Muscle layer of duodenum (tissue), 2 donors: ENCODE measurements around the gene DNAH7.

ENCODE experiments used
- H3K27ac ChIP-seq: one replicate; pipeline ENCODE4 v1.7.0; 2013; ENCODE audit warnings: mild to moderate bottlenecking, low read length
- H3K27me3 ChIP-seq: one replicate; pipeline ENCODE4 v1.7.0; 2013; ENCODE audit warnings: low read depth, mild to moderate bottlenecking, control low read depth, low read length
- H3K36me3 ChIP-seq, 2 donors: one replicate each; pipeline ENCODE4 v1.7.0; 2013; ENCODE audit warnings: low read length in 2 of 2, control low read depth in 1 of 2, mild to moderate bottlenecking in 1 of 2; ENCODE audit not compliant: insufficient read depth in 2 of 2, control insufficient read depth in 1 of 2
- H3K4me1 ChIP-seq, 2 donors: one replicate each; pipeline ENCODE4 v1.7.0; 2013; ENCODE audit warnings: low read length in 2 of 2, mild to moderate bottlenecking in 2 of 2, control low read depth in 1 of 2, moderate library complexity in 1 of 2; ENCODE audit not compliant: insufficient read depth in 2 of 2, control insufficient read depth in 1 of 2
- H3K4me3 ChIP-seq, 2 donors: one replicate each; pipeline ENCODE4 v1.7.0; 2013; ENCODE audit warnings: low read length in 2 of 2, low read depth in 1 of 2, mild to moderate bottlenecking in 1 of 2
- H3K9me3 ChIP-seq, 2 donors: one replicate each; pipeline ENCODE4 v1.7.0; 2013; ENCODE audit warnings: low read length in 2 of 2, control low read depth in 1 of 2, mild to moderate bottlenecking in 1 of 2; ENCODE audit not compliant: control insufficient read depth in 1 of 2
- donor health status: healthy.

DNAH7 gene

DNA sequence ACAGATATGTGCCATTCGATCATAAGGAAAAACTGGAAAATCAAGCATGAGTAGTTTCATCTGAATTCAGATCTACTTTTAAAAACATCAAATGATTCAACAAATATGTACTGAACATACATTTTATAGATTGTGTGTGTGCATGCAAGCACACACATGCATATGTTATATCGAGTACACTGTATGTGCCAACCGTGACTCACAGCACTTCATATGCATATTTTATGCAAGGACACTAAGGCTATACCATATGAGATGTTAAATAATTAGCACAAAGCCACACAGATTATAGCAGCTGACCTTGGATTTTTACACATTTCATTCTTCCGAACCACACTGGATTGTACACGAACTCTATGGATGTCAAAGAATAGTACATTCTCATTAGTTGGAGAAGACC lies 161.2 kb downstream of the DNAH7 start:
- H3K36me3 ChIP-seq: no peaks in the 10 kb centered on the region
- H3K27me3 ChIP-seq: no peaks in the 10 kb centered on the region
- H3K4me3 ChIP-seq: no peak overlapping the region
- H3K4me1 ChIP-seq: no peaks in the 10 kb centered on the region
- H3K9me3 ChIP-seq: peaks cover 0 to 2% of the 10 kb centered on the region in 2 donors
- no peak overlapping the region for H3K27ac ChIP-seq

DNA sequence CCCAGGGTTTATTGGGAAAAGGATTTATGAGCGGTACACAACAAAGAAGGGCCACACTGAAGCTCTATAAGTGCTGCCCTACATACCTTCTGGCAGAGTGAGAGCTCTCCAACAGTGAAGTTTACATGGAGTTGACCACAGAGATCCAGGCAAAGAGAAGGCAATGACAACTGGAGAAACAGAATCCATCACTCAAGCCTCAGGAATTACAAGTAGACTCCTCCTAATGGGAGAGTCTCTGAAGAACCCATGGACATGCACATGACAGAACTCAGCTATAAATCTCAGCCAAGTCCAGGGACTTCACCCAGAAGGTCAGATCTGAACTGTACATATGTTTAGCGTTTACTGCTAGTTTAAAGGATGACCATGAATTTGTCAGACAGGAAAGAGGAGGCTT lies 164.7 kb downstream of the DNAH7 start:
- Histone ChIP-seq H3K4me1 (no peaks in the 10 kb centered on the region), H3K36me3 (no peaks in the 10 kb centered on the region), H3K4me3 (no peak overlapping the region), H3K9me3 (peaks cover 0 to 2% of the 10 kb centered on the region in 2 donors), H3K27me3 (no peaks in the 10 kb centered on the region), H3K27ac (no peak overlapping the region)

DNA sequence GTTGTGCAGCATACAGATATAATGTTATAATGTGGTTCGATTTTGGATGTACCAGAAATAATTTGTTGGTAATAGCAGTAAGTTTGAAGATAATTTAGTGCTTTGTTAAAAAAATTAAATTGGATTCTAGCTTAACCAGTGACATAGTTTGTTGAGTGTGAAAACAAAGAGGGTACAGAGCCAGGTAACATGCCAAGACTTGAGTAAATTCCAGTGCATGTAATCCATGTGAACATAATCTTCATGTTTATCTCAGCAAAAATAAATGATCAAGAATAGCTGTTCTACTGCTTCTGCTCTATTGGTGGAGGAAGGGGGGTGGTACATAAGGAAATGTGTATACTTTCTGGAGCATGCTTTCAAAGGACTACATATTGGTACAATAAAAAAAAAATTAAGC lies 165.8 kb downstream of the DNAH7 start:
- H3K4me3 ChIP-seq: no peak overlapping the region
- H3K27me3 ChIP-seq: no peaks in the 10 kb centered on the region
- H3K27ac ChIP-seq: no peak overlapping the region
- H3K9me3 ChIP-seq: no peaks in the 10 kb centered on the region
- no peaks in the 10 kb centered on the region for H3K36me3 ChIP-seq
- no peaks in the 10 kb centered on the region for H3K4me1 ChIP-seq

DNA sequence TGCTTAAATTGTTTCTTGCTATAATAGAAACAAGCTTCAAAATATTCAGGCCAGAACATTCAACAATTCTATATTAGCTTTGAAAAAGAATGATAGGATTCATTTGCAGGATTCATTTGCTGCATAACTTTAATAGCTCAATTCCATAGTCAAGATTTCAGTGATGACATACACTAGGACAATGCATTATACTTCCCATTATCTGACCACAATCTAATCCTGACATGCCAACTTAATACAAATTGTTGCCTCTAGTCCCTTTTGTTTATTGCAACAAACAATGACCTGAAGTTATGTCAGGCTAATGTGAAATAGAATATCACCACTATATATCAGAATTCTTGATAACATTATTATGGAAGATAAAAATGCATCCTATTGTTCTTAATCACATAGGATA lies 169.4 kb downstream of the DNAH7 start:
- Histone ChIP-seq H3K4me1 (no peaks in the 10 kb centered on the region), H3K27me3 (no peaks in the 10 kb centered on the region), H3K27ac (no peak overlapping the region), H3K4me3 (no peak overlapping the region), H3K9me3 (no peaks in the 10 kb centered on the region), H3K36me3 (no peaks in the 10 kb centered on the region)

DNA sequence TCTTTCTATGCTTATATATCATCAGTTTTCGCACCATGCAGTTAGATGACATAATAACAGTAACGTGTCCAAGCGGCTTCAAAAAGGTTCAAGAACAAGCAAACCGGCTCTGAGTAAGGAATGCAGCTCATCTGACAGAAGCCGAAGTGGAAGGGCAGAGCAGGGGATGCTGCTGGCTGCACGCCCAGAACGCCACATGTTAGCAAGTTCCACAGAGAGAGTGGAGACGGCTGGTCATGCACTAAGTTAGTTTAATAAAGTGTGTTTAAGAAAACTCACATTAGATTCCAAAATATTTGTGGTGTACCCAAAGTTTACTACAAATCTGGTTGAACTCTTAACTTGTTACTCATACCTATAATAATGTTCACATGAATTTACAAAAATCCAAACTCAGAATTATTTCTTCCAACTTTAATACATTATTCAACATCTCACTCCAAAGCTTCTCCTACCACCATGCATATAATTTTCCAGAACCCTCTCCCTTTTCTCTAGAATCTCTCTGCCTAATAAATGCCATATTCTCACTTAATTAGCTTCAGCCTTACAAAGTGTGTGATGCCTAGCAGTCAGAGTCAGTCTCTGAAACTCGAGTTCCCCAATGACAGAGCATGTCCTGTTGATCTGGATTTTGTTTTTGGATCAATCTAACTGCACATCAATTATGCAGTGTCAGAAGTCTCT lies 170.0 kb downstream of the DNAH7 start:
- Histone ChIP-seq H3K9me3 (no peaks in the 10 kb centered on the region), H3K27ac (no peak overlapping the region), H3K36me3 (no peaks in the 10 kb centered on the region), H3K4me3 (no peak overlapping the region), H3K4me1 (no peaks in the 10 kb centered on the region), H3K27me3 (no peaks in the 10 kb centered on the region)

DNA sequence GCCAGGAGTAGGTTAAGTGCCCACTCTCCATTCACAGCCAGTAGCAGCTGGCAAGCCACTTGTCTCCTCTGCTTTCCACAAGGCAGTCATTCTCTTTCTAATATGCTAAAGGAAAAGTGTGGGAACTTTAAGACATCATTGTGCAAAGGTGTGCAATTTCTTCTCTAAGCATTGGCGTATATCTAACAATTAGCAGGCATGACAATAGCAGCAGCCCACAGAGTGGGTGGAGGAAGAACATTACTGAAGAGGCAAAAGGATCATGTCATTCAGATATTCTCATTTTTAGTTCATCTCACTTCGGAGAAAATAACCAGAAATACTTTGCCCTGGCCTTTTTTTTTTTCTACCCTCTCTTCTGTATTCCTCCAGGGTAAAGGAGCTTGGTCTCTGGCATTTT lies 177.6 kb downstream of the DNAH7 start:
- no peak overlapping the region for H3K4me3 ChIP-seq

DNA sequence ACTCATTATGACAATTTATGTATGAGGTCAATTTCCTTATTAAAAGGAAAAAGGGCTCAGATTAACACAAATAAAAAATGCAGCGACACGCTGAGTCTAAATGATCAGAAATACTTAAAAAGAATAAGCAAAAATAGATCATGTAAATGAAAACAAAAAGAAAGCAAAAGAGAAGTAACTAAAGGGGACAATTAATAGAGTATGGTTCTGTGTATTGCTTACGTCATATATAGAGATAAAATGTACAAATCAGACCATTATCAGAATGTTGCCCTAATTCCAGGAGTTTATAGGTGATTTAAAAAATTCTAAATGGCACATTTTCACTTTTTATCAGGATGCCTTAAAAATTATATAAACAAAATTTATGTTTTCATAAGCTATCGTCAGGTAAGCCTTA lies 189.5 kb downstream of the DNAH7 start:
- no peak overlapping the region for H3K27ac ChIP-seq
- H3K36me3 ChIP-seq: no peaks in the 10 kb centered on the region
- no peaks in the 10 kb centered on the region for H3K9me3 ChIP-seq
- H3K4me1 ChIP-seq: no peaks in the 10 kb centered on the region
- no peaks in the 10 kb centered on the region for H3K27me3 ChIP-seq
- H3K4me3 ChIP-seq: no peak overlapping the region

More for the DNA sequence above, 177.6 kb downstream of the DNAH7 start:
- no peaks in the 10 kb centered on the region for H3K36me3 ChIP-seq
- no peaks in the 10 kb centered on the region for H3K9me3 ChIP-seq
- H3K27me3 ChIP-seq: no peaks in the 10 kb centered on the region
- H3K4me1 ChIP-seq: no peaks in the 10 kb centered on the region
- H3K27ac ChIP-seq: no peak overlapping the region

DNA sequence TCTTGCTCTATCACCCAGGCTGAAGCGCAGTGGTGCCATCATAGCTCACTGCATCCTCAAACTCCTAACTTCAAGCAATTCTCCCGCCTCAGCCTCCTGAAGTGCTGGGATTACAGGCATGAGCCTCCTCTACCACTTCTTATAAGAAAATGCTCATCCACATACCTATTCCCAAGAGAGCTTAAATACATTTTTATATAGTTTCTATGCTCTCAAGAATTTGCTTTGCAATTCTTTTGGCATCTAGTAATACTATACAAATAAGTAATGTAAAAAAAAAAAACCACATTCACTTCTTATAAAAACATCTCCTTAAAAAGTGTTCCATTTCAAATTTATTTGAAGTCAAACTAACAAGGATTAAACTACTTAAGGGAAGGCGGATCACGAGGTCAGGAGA lies 197.3 kb downstream of the DNAH7 start:
- Histone ChIP-seq H3K36me3 (no peaks in the 10 kb centered on the region), H3K9me3 (no peaks in the 10 kb centered on the region), H3K4me1 (no peaks in the 10 kb centered on the region), H3K27ac (no peak overlapping the region), H3K27me3 (no peaks in the 10 kb centered on the region), H3K4me3 (no peak overlapping the region)

DNA sequence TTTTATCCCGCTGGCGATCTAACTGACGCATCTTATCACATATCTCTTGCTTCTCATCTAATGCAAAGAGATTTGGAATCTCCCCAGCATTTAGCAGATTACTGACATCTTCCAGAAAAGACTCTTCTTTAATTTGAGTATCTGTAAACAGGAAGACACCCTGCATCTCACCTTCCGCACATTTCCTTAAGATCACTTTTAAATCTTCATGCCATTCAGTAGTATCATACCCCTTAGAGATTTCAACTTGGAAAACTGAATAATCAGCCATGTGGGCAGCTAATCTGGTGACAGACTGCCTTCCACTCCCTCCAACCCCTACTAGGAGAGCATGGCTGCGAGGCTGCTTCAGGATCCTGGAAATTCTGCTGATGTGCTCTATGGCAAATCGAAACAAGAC lies 204.3 kb downstream of the DNAH7 start:
- no peak overlapping the region for H3K27ac ChIP-seq
- H3K9me3 ChIP-seq: no peaks in the 10 kb centered on the region
- no peaks in the 10 kb centered on the region for H3K36me3 ChIP-seq
- no peaks in the 10 kb centered on the region for H3K27me3 ChIP-seq
- H3K4me1 ChIP-seq: no peaks in the 10 kb centered on the region
- H3K4me3 ChIP-seq: no peak overlapping the region

DNA sequence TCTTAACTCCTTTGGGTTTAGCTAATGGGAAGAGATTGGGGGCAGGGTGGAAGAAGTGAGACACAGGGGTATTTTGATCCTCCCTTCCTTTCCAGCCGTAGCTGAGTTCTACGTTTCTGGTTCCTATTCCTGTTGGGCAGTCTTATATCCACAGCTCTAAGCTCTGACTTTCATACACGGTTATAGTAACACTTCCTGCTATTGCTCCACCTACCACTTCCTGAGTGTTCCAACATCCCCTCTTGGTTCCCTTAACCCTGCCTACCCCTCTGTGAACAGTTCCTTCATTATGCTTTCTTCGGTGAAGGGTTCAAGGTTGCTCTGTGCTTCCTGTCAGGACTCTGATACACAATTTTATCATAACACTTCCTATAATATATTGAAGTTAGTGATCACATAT lies 205.1 kb downstream of the DNAH7 start:
- no peak overlapping the region for H3K27ac ChIP-seq
- no peak overlapping the region for H3K4me3 ChIP-seq
- no peaks in the 10 kb centered on the region for H3K4me1 ChIP-seq
- no peaks in the 10 kb centered on the region for H3K9me3 ChIP-seq
- no peaks in the 10 kb centered on the region for H3K27me3 ChIP-seq
- no peaks in the 10 kb centered on the region for H3K36me3 ChIP-seq

DNA sequence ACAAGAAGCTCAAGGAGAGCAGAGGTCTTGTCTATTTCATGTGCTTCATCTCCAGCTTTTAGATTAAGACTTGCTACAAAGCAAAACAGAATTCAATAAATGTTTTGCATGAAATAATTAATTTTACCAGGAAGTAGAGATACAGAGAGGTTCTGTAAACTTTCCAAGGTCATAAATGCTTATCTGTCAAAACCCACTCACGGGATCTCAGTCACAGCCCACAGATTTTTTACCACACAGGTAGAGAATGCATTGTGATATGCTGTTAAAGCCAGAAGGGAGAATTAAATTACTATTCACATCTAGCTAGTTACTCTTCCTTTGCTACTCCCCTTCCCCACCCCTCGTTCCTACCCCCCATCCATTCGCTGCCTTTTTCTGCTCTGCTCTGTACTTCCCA lies 205.5 kb downstream of the DNAH7 start:
- no peak overlapping the region for H3K27ac ChIP-seq
- no peaks in the 10 kb centered on the region for H3K36me3 ChIP-seq
- no peaks in the 10 kb centered on the region for H3K9me3 ChIP-seq
- no peak overlapping the region for H3K4me3 ChIP-seq
- no peaks in the 10 kb centered on the region for H3K27me3 ChIP-seq
- H3K4me1 ChIP-seq: no peaks in the 10 kb centered on the region

DNA sequence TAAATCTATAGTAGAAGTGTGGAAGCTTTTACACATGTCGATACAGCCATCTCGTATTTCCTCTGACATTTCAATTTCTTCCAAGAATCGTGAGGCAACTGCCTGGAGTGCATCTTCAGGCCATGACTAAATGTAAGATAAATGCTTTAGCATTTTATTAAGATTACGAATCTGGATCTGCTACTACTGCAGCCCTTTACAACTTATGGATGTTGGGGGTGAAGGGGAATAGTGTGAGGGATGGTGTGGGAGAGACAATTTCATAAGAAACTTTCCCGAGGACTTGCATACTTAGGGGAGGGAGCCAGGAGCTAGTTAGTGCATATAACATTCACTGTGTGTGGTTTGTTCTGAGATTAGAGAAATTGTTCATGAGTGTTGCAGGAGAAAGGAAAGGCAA lies 206.8 kb downstream of the DNAH7 start:
- H3K4me3 ChIP-seq: no peak overlapping the region
- H3K9me3 ChIP-seq: no peaks in the 10 kb centered on the region
- H3K27me3 ChIP-seq: no peaks in the 10 kb centered on the region
- no peaks in the 10 kb centered on the region for H3K36me3 ChIP-seq
- H3K4me1 ChIP-seq: no peaks in the 10 kb centered on the region
- H3K27ac ChIP-seq: no peak overlapping the region
